Measurements from ENCODE around the gene HDAC3.

HDAC3 gene

DNA sequence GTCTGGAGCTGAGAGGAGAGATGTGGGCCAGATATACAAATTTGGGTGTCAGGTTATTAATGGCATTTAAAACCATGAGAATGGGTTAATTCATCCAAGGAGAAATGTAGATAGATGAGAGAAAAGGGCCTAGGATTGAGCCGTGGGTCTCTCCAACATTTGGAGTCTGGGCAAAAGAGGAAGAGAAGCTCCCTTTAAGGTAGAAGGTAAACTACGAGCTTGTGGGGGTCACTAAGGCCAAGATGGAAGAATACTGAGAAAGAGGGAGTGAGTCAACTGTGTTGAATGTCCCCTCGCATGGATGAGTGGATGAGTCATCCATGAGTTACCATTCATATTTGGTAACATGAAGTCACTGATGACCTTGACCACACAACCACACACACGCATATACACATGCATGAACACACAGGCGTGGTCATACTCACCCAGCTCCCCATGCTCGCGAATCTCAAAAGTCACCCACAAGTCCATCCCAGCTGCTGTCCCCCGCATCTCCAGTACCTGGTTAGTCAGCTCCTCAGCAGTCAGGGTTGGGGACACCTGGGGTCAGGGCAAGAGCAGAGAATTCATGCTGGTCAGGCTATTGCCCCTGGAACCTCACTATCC is 21.4 kb upstream of the HDAC3 start:
- ATAC-seq (peak; percentile 74), DNase-seq (no peak)

DNA sequence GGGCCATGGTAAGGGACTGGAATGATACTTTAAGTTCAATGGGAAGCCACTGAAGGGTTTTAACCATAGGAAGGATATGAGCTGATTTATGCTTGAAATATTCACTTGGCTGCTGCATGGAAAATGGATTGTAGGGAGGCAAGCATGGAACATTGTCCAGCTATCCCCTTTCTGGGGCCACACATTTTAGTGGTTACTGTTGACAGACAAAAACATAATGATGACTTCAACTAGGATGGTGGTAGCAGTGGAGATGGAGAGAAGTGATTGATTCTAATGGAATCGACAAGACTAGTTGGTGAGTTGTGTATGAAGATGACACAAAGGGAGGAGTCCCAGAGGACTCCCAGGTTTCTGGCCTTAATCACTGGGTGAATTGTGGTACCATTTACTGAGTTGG is 20.8 kb upstream of the HDAC3 start:
- DNase-seq, result no peak
- no peak for ATAC-seq

DNA sequence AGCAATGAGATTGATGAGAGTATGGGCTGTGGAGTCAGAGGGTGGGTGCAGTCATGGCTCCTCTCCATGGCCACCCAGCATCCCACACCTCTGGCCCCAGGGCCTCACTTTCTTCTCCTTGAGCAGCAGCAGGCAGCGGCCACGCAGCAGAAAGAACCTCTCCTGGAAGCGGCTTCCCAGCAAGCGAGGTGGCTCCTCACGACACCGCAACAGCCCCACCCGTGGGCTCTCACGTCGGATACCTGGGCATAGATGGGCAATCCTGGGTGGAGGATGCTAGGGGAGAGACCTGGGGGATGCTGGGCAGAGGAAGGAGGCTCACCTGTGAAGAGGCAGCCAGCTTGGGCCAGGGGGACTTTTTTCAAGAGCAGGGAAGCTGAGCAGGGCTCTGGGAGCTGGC is 19.7 kb upstream of the HDAC3 start:
- no peak for ATAC-seq
- no peak for DNase-seq

DNA sequence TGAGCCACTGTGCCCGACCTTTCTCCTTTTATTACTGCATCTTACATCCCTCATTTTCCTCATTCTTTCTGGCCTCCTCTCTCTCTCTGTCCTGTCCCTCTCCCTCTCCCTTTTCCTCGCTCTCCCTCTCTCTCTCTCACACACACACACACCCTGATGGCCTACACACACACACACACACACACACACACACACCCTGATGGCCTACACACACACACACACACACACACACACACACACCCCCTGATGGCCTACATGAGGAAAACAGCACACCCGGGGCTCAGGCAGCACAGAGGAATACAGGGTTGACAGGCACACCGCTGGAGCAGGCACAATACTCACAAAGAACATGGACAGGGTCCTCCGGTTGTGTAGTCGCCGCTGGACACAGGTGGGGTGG is 18.4 kb upstream of the HDAC3 start:
- DNase-seq (no peak), ATAC-seq (no peak)

DNA sequence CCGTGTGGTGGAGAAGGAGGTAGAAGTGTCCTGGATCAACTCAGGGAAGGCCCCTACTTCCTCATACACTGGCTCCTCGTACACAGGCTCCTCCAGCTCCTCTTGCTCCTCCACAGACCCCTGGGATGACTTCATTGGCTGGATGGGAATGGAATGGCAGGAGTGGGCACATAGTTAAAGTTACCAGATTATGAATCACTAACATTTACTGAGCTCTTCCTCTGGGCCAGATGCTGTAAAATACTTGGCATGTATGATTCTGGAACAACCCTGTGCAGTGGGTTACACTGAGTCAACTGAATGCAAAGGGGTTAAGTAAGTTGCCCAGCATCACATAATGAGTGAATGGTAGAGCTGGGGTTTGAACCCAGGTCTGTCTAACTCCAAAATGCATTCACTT is 17.6 kb upstream of the HDAC3 start:
- DNase-seq, result no peak
- ATAC-seq, result no peak

DNA sequence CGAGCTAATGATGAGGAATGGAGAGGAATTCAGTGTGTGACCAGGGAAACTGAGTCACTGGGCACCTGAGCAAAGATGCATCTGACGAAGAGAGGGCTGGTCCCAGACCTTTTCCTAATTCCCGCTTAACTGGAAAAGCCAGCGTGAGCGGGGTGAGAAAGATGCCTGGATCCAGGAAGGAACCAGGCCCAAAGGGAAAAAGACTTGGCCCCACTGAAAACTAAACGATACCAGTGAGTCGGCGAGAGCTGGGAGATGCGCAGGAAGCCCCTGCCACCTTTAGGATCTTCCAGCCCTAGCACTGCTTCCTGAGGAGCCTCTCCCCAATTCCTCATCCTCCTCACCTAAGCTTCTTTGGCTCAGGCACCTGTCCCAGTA is 15.1 kb upstream of the HDAC3 start:
- ATAC-seq, result no peak
- DNase-seq, result no peak

DNA sequence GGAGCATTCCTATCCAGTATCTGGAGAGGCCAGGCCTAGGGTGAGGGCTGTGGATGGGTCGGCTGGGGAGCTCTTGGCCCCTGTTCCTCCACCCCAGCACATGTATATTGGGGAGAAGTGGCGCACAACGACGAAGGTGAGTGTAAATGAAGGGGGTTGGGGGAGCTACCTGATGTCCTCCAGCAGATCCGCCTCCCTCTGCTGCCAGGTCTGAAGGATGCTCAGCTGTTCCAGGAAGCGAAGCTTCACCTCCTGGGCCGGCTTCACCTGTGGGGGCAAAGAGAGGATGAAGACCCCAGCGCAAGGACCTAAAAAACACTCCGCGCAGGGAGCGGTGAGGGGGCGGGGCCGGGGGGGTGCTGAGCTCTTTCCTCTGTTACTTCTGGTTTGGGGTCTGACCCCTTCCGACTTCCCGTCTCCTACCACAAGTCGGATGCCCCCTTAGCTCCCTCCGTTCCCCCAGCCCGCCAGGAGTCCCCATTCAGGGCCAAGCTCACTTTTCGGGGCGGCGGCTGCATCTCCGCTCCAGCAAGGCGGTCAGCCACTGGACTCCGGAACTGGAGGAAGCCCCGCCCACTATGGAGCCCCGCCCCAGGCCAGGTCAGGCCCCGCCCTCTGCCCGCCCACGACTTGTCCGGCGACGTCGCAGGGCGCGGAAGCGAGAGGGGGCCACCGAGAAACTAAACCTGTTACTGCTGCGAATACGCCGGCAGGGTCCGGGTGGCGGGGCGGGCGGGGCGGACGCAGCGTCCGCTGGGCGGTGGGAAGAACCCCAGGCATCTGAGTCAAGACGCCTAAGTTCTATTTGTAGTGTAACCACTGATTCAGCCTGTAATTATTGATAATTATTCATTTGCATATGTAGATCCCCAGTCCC is 14.4 kb upstream of the HDAC3 start, which contains the start of gene FCHSD1:
TSS of gene FCHSD1 (minus strand) at position 568 of the 877 bp plus-strand sequence. CDS start at position 518, 50 bp downstream.
- peak; percentile 94 for ATAC-seq
- peak; percentile 90 for DNase-seq

DNA sequence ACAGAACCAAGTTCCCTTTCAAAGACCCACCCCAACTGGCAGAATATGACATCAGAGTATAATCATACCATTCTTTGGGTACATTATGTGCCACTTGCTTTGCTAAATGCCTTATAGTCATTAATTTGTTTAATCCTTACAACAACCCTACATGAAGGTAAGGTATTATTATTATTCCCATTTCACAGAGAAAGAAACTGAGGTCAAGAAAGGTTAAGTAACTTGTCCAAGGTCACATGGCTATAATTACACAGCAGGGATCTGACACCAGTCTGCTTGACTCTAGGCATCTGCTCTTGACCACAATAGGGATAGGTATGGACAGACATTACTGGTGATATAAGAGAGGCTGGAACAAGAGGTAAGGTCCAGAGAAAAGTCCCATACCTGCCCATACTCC is 13.3 kb upstream of the HDAC3 start:
- DNase-seq, result no peak
- ATAC-seq, result no peak

DNA sequence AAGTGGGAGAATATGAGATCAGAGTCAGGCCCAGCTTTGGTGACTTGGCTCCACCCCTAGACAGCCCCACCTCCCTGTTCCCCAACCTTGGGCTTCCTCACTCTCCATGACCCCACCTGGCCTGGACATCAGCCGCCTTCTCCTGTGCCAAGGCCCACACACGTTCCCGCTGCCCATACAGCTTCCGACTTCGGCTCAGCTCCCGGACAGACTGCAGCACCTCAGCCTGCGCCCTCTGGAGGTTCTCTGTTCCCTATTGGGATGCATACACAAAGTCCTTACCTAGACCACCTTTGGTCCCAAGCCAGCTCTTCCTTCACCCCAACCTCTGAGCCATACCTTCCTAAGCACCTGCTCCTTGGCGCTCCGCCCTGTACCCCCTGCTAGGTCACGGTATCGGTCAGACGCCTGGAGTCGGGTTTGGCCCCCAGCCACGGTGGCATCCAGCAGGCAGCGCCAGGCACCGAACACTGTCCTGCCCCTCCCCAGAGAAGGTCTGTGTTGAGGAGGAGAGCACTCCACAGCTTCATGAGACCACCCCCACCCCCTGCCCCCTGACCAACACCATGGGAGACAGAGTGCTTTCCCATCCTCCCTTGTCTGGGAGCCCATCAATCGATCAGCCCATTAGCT is 12.5 kb upstream of the HDAC3 start:
- ATAC-seq (no peak), DNase-seq (no peak)

DNA sequence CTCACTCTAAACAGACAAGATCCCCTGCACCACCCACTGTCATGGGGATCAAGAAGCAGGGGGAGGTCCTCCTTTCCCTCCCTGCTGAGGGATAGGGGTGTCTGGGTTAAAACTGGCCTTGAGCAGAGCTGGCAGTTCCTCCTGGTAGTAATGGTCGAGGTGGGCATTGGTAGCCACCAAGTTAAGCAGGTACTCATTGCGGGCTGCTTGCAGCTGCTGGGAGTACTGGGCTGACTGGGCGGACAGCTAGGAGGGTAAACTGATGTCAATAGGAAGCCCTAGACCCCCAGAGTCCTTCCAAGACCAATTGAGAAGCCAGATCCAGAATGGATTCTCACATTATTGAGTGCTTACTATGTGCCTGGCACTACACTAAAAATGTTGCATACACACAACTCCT is 11.2 kb upstream of the HDAC3 start:
- DNase-seq (no peak), ATAC-seq (no peak)

DNA sequence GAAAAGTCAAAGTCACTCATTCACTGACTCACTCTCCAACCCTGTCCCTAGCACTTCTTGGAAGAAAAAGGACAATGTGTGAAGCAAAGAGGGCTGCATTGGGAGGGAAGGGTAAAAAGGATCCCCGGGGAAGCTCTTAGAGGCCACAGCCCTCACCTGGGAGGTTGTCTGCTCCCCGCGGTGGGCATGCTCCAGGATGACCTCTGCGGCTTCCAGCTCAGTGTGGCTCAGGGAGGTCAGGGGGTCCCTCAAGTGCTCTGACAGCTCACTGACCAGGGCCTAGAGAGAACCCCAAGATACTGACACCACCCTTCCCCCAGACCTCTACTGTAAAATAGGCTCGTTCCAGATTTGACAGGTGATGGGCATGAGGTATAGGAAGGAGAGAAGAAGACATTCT is 10.6 kb upstream of the HDAC3 start:
- DNase-seq, result no peak
- ATAC-seq, result no peak

DNA sequence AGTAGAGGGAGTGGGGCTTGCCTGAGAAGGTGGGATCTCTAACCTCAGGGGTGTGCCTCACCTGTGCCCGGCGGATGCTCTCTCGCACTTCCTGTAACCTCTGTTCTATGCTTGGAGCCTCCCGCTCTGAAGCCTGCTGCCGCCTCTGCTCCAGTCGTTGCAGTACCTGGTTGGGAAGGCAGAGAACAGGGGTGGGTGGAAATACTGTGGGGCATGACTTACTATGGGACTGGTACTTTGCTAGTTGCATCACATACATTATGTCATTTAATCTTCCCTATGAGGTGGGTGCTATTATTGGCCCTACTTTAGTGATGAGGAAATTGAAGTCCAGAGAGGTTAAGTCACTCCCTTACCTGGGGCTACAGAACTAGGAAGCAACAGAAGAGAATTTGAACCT is 9.4 kb upstream of the HDAC3 start:
- DNase-seq, result no peak
- no peak for ATAC-seq

DNA sequence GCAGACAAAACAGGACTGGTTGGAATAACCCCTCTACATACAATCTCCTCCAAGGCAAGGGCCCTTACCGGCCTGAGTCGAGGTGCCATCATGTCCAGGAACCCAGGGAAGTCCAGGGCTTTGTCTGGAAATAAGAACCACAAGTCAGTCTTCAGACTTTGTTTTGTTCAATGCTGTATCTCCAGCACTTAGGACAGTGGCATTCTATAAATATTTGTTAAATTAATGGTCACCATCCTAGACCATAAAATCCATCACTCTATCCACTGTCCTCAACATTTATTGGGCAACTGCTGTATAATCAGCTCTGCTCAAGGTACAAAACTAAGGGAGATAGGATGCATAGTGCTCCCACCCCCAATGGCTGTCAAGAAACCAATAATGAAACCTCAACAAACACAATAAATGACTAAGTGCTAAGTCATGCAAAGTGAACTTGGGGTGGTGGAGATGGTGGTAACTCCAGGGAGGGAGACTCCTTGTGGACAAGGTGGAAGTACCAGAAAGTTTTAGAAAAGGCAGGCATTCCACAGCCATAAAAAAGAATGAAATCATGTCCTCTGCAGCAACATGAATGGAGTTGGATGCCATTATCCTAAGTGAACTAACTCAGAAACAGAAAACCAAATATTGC is 5.1 kb upstream of the HDAC3 start:
- DNase-seq, result no peak

DNA sequence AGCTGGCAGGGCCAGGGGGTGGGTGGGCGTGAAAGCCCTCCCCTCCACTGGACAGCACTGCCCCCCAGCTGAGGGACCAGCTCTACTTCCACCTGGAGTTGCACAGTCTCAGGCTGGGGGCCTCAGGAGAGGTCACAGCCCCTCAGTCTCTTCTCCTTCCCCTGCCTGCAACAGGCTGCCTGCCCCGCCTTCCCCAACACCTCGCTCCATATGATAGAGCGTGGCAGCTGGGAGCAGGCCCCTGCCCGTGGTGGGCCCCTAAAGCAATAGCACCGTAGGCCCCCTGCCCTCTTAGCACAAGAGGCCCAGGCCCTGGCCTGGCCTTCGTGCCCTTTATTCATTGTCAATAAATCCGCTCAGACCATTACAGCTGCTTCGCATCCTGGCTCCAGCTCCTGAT is 4.0 kb upstream of the HDAC3 start:
- ATAC-seq (no peak), DNase-seq (no peak)

More for the DNA sequence above, 5.1 kb upstream of the HDAC3 start:
- ATAC-seq, result peak; percentile 33

DNA sequence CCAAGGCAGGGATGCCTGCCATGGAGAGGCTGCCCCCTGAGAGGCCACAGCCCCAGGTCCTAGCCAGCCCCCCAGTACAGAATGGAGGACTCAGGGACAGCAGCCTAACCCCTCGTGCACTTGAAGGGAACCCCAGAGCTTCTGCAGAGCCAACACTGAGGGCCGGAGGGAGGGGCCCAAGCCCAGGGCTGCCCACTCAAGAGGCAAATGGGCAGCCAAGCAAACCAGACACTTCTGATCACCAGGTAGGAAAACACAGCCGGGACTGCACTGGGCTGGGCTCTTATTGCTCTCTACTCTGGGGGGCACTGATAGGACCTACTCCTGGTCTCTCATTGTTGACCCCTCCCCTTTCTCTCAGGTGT is 3.4 kb upstream of the HDAC3 start:
- DNase-seq (no peak), ATAC-seq (no peak)

DNA sequence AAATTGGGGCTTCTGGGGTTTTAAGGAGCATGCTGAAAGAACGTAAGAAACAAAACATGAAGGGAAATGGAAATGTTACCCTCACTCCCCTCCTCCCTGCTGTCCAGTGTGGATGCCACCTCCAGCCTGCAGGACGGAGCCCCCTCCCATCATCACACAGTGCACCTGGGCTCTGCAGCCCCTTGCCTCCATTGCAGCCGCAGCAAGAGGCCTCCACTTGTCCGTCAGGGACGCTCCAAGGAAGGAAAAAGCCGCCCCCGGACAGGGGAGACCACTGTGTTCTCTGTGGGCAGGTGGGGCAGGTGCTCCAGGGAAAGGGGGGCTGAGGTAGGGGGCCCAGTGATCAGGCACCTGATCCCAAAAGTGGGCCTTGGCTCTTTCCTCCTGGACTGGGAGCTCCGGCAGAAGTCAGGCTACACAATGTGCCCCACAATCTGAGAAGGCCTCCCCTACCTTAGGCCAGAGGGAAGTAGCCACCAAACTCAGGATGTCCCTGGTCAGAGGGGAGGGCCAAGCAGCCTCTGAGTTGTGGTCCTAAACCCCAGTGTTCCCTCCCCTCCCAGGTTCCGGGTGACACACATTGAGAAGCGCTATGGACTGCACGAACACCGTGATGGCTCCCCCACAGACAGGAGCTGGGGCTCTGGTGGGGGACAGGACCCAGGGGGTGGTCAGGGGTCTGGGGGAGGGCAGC is 2.9 kb upstream of the HDAC3 start:
- ATAC-seq (no peak), DNase-seq (no peak)

DNA sequence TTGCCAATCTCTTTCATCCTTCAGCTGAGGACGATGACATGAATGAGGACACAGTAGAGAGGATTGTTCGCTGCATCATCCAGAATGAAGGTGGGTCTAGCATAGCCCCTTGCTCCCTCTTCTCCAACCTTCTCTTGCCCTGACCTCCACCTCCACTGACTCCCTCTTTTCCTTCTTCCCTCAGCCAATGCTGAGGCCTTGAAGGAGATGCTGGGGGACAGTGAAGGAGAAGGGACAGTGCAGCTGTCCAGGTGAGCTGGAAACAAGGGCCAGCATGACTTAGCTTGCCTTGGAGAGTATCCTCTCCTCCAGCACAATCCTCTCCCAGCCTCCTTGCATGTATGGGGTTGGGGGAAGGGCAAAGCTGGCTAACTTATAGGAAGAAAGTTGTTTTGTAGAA is 2.1 kb upstream of the HDAC3 start:
- no peak for ATAC-seq
- no peak for DNase-seq

DNA sequence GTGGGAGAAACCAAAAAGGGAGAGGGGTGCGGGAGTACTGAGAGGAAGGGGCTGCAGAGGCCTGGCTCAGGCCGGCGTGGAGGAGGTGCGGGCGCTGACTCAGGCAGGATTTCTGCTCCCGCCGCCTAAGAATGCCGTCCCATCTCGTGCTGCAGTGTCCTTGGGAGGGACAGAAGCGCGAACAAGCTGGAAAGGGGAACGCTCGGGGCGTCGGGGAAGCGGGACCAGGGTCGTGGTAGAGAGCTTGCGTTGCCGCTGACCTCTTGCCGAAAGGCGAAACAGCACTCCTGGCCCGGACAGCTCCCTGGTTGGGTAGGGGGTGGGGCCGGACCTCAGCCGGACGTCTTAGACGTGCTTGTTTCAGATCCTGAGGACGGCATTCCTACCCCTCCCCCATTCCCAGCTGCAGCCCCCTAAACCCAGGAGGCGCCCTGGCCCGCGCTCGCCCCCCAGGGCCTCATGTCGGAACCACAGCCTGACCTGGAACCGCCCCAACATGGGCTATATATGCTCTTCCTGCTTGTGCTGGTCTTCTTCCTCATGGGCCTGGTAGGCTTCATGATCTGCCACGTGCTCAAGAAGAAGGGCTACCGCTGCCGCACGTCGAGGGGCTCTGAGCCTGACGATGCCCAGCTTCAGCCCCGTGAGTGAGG is 1.2 kb upstream of the HDAC3 start:
- peak; percentile 77 for DNase-seq
- peak; percentile 40 for ATAC-seq

DNA sequence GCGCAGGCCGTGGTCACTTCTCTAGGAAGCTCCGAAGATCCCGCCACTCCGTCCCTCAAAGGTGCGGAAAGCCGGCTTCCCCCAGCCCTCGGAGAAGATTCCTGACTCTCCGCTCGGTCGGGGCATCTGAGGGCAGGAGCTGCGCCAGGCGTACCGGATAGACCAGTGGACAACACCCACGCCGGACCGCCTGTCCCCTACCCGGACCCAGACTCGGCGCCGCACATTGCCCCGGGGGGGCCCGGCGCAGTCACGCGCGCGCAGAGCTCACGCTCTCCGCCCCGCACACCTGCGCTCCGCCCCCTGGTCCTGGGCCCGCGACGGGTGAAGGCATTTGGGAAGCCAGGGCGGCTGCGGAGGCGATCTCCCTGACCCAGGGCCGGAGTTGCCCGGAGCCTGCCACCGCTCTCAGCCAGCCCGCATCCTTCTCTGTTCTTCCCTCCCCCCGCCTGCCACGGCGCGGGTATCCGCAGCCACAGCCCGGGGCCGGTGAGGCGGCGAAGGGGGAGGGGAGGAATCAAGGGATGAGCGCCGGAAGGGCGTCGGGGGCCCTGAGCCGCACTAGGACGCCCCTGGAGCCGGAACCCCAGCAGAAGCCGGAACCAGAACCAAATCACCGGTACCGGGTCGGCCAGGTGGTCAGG is 596 bp upstream of the HDAC3 start:
- ATAC-seq, result peak; percentile 45
- DNase-seq, result peak; percentile 64

DNA sequence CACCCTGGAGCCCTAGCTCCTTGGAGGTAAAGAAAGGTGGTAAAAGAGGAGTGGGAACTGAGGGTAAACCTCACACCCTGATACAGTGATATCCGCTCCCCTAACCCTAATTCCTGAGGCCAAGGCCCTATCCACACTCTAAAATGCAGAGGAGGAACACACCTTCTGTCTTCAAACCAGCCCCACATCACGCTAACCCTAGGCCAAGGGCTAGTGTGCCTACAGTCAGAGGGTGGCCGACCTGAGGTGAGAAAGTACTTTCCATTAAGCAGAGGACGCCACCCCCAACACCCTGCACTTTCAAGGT is 590 bp downstream of the HDAC3 start:
- ATAC-seq (no peak), DNase-seq (no peak)

DNA sequence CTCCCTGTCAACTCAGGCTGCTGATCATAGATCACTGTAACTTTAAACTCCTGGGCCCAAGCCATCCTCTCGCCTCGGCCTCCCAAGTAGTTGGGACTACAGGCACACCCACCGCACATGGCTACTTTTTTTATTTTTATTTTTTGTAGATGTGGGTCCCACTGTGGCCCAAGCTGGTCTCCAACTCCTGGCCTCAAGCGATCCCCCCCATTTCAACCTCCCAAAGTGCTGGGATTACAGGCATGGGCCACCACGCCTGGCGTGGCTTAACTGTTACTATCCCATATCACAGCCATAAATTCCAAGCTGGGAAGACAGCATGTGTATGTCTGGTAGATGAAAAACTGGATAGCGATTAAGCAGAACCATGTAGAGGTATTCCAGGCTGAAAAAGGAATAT is 1.0 kb downstream of the HDAC3 start:
- no peak for ATAC-seq

DNA sequence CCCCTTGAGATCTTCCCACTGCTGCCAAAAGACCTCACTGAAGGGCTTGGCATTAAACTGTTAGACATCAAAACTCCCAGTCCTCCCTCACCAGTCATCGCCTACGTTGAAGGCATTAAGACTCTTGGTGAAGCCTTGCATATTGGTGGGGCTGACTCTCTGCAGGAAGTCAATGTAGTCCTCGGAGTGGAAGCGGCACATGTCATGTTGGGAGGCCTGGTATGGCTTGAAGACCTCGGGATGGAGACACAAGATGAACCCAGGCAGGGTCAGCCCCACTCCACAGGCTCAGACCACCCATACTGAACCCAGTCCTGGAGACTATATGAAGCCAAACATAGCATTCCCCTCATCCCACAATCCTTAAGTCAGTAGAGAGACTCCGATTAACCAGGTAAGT is 1.9 kb downstream of the HDAC3 start:
- ATAC-seq (no peak), DNase-seq (no peak)

More for the DNA sequence above, 1.0 kb downstream of the HDAC3 start:
- no peak for DNase-seq
